ENCODE results near the gene TEF.
A peak's percentile ranks its signal among the peaks of the same experiment; 100 is the strongest.

The TEF gene

GRCh38 chr22:41381329-41382097 is at the start of gene TEF:
TEF (plus strand) TSS chr22:41381942; CDS start chr22:41382045, 103 bp downstream.
- DNase-seq: peak; percentile 94 to 98

DNA sequence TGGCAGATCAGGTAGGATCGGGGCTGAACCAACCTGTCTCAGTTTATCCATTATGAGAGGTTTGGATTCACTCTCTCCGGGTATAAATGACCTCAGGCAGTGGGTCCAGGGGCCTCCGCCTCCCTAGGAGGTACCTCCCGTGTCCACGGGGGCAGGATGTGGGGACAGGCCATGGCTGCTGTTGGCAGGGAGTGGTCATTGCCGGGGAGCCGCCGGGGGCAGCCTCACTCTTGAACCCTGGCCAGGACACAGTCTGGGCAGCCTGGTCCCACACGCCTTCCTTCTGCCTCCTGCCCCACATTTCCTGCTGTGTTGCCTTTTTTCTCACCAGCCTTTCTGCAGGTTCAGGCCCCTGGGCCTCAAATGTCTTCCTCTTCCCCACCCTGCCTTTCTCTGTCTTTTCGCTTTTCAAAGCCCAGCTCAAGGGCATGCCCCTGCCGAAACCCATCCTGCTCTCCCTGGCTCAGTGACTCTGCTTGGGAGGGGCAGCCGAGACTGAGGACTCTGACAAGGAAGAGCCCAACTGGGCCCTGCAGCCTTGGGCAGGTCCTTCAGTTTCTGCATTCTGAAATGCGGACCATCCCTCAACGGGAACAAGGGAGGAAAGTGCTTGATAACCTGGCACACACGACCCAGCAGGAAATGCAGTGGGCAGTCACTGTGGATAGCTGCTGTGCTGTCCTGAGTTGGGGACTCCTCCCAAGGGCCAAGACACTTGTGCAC is 49.4 kb upstream of the TEF start:
- no peak for DNase-seq

DNA sequence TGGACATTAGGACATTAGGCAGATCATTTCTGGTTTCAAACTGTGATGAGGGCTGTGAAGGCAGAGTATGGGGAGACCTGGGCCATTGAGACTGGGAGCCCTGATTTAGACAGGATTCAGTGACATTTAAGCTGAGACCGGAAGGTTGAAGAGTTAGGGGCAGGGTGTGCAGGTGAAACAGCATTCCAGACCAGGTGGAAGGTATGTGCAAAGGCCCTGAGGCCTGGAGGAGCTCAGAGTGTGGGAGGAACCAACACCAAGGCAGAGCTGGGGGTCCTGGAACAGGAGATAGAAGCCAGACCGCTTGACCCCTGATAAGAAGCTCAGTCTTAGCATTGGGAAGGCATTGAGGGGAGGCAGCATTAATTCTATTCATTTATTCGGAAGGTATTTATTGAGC is 47.9 kb upstream of the TEF start:
- no peak for DNase-seq

GRCh38 chr22:41334215-41334614 is 47.5 kb upstream of the TEF start:
- DNase-seq: peak; percentile 5 to 77

- no peak for DNase-seq
Measured at GRCh38 chr22:41334951-41335635, 46.6 kb upstream of the TEF start.

DNA sequence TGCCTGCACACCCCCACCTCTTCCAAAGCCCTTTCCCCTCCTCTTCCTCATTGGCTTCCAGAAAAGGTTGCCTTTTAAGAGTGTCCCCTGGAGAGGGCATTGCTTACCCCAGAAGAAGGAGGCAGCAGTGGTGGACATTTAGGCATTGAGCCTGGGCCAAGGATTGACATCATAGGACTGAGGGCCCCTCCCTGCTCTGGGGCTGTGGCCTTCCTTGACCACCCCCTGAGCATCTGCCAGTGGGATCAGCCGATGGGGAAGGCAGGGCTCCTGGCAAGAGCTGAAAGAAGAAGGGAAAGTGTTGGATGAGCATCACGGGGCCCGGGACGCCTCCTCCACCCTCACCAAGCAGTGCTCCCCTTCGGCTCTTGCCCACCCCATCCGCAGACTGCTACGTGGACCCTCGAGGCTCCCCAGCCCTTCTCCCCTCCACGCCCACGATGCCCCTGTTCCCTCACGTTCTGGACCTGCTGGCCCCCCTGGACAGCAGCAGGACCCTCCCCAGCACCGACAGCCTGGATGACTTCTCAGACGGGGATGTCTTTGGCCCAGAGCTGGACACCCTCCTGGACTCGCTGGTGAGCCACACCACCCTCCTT is 43.0 kb upstream of the TEF start:
- no peak for DNase-seq

DNA sequence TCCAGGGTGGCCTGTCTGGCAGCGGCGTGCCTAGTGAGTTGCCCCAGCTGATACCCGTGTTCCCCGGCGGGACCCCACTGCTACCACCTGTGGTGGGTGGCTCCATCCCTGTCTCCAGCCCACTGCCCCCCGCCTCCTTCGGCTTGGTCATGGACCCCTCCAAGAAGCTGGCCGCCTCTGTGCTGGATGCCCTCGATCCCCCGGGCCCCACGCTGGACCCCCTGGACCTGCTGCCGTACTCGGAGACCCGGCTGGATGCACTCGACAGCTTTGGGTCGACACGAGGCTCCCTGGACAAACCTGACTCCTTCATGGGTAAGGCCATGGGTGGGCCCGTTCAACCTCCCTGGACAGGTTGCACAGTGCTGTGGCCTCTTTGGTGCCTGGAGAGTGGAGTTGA is 41.9 kb upstream of the TEF start:
- no peak for DNase-seq

GRCh38 chr22:41340357-41340756 is 41.4 kb upstream of the TEF start:
- no peak for DNase-seq

DNA sequence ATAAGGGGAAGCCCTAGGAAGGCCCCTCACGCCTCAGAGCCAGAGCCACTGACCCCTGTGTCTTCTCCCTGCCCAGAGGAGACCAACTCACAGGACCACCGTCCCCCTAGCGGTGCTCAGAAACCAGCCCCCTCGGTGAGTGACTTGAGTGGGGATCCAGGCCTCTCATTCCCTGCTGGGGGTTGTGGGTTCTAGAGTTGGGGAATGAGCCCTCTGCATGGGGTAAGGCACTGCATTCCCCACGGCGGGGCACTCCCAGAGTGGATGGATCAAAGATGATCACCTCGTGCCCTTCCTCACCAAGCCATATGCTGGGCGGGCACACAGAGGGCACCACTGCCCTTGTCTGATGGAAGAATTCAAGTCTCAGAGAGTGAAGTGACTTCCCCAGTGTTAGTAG is 40.7 kb upstream of the TEF start:
- DNase-seq: no peak

DNA sequence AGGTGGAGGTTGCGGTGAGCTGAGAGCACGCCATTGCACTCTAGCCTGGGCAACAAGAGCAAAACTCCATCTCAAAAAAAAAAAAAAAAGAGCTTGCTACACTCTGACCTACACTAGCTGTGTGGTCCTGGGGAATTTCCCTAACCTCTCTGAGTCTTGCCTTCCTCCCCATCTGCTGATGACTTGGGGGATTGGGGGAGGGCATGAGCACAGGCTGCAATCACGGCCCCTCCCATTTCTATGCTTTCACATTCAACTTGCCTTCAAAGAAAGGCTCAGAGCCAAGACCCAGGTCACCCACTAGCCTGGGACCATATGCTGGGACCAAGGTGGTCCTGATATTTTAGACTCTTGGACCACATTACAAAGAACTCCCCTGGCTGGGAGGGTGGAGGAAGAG is 39.8 kb upstream of the TEF start:
- no peak for DNase-seq

DNA sequence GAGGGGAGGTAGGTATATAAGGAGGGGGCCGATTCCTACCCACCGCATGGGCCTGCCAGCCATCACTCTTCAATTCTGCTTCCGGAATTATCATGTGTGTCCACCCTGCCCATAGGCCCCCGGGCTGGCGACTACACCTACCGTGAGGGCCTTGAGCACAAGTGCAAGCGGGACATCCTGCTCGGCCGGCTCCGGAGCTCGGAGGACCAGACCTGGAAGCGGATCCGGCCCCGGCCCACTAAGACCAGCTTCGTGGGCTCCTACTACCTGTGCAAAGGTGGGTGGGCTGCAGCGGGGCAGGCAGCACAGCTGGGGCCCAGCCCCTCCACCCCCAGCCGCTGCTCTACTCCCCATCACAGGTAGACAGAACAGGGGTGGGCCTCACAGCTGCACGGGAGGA is 38.4 kb upstream of the TEF start:
- no peak for DNase-seq

GRCh38 chr22:41343717-41344116 is 38.0 kb upstream of the TEF start:
- no peak for DNase-seq

DNA sequence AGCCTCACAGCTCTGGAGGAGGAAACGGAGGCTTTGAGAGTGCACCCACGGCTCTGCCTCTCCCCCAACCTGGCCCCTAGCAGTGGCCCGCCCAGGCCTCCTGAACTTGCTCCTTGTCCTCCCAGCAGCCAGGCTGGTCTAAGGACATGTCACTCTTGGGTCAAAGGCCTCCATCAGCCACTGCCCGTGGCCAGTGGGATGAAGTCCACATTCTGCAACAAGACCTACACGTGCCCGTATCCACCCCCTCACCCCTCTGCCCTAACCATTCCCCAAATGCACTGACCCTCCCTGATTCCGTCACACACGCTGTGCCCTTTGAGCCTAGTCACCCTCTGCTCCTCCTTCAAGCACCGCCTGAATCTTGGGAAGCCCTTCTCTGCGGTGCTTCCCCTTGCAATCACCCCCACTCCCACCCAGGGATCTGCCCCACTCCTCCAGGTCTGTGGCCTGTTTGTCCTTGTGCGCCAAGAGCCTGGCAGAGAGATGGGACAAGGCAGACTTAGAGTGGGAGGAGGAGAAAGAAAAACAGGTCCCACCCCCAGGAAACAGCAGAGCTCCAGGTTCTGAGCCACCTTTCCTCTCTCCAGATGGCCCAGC is 37.5 kb upstream of the TEF start:
- DNase-seq: no peak

DNA sequence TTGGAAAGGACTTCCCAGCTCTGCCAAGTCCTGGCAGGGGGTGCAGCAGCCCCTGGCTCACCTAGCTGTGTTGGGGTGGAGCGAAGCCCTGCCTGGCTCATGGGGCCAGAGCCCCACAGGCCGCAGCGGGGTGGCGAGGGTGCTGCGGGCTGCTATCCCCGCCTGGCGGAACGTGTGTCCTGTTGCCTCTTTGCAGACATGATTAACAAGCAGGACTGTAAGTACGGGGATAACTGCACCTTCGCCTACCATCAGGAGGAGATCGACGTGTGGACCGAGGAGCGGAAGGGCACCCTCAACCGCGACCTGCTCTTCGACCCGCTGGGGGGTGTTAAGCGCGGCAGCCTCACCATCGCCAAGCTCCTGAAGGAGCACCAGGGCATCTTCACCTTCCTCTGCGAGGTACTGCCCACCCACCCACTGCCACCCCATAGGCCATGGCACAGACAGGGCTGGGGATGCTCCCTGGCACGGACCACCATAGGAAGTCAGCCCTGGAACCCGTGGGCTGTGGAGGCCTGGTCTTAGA is 35.9 kb upstream of the TEF start:
- DNase-seq: no peak

DNA sequence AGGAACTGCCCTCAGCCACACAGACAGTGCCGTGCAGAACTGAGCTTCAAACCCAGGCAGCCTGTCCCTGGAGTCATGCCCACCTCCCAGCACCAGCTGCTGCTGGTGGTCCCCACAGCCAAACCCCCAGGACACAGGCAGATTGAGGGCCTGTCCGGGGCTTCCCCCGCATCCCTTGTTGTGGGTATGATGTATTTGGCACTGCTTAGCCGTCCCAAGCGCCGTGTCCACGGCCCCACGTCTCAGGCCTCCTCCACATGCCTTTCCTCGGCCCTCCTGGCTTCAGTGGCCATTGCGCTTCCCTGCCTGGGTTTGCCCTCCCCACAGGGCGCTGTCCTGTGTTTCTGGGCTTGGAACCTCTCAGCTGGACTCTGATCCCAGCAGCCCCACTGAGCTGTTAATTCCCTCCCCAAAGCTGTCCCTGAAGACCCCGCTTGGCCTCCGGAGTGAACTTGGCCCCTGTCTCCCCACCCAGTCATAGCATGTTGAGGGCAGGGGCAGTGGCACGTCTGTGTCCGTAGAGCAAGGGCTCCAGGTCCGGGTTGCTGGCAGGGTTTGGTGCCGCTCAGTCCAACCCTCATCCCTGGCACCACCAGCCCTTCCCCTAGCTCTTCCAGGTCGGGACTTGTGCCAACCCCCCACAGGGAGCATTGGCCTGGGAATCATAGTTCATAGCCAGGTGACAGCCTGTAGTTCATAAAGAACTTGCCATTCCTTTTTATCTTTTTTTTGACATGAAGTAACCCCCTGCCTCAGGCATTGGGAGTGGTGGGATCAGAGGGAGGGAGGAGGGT is 34.5 kb upstream of the TEF start:
- DNase-seq: peak; percentile 58 to 74

DNA sequence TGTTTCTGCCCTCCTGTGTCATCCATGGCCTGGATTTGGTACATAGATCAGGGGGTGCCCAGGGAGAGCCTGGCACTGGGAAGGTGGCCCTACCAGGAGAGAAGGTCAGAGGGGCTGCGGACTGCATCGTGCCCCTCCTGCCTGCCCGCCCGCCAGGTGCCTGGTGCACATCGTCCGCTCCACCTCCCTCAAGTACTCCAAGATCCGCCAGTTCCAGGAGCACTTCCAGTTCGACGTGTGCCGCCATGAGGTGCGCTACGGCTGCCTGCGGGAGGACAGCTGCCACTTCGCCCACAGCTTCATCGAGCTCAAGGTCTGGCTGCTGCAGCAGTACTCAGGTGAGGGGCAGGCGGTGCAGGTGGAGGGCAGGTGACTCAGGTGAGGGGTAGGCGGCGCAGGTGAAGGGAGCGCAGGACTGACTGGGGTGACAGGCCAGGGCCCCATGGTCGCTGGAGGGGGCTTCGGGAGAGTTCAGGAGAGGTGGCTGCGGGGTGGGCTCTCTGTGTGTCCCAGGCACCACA is 32.7 kb upstream of the TEF start:
- DNase-seq: no peak

- DNase-seq: no peak
Measured at GRCh38 chr22:41350087-41350486, 31.7 kb upstream of the TEF start.

DNA sequence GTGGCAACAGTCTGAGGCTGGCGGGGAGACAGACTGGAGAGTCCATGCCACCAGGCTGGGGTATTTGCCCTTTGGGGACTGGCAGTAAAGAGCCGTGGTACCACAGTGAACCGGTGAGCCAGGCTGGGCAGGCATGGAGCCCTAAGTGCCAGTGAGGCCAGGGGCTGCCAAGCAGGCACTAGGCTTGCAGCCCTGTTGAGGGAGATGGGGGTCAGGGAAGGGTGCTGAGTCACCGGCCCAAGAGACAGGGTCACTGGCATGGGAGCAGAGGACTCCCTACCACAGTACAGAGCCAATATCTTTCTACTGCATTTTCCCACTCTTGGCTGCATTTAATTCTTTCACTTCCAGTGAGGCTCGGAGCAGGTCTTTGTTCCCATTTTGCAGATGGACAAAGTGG is 30.7 kb upstream of the TEF start:
- no peak for DNase-seq

GRCh38 chr22:41352058-41352457 is 29.7 kb upstream of the TEF start:
- DNase-seq: no peak

GRCh38 chr22:41353862-41354575 is 27.7 kb upstream of the TEF start:
- no peak for DNase-seq

DNA sequence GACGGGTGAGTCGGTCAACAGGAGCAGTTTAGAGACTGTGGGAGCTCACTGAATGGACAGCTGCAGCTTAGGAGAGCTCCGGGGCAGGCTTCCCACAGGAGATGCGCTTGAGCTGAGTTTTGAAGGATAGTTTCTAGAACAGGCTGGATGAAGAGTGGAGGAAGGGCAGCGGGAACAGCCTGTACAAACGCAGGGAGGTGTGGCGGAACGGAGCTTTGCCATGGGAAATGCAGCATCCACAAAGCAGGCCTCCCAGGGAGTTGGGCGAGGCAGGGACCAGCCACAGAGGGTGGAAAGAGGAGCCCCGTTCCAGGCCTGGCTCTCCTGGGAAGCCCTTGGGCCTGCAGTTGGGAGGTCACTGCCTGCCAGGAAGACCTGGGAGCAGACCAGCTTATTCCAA is 26.8 kb upstream of the TEF start:
- no peak for DNase-seq
